Measurements from ENCODE around the gene MRPL27.

Gene MRPL27

GRCh38 chr17:50355336-50355700, 17.7 kb downstream of the MRPL27 start:
- H3K79me2 ChIP-seq (ENCODE audit: insufficient read depth, low read length), result no peaks in the 10 kb centered on the region
- H3K4me2 ChIP-seq (ENCODE audit: low read length), result no peak overlapping the region
- H3K9ac ChIP-seq (ENCODE audit: low read length), result no peak overlapping the region
- no peaks in the 10 kb centered on the region for H3K9me2 ChIP-seq (ENCODE audit: low read depth, low read length)
- H3F3A ChIP-seq (ENCODE audit: insufficient read depth, low read length), result no peaks in the 10 kb centered on the region
- no peak overlapping the region for H2AFZ ChIP-seq (ENCODE audit: low read length)
- no peak overlapping the region for H3K4me3 ChIP-seq (ENCODE audit: low read depth, low read length, poor library complexity, severe bottlenecking)
- H3K4me1 ChIP-seq (ENCODE audit: insufficient read depth, low read length, severe bottlenecking), result no peaks in the 10 kb centered on the region
- no peak overlapping the region for H3K27ac ChIP-seq (ENCODE audit: low read depth, low read length, poor library complexity, severe bottlenecking)
- H3K27me3 ChIP-seq (ENCODE audit: insufficient read depth, low read length), result no peaks in the 10 kb centered on the region
- H3K36me3 ChIP-seq (ENCODE audit: insufficient read depth, low read length), result peaks cover 53% of the 10 kb centered on the region
- TF ChIP-seq CTCF (IDR thresholded peaks at IDR 0.05; ENCODE audit: low read length) (no peak), EZH2 (IDR thresholded peaks at IDR 0.05; ENCODE audit: borderline replicate concordance, low read length) (no peak)
- no peaks in the 10 kb centered on the region for H4K20me1 ChIP-seq (ENCODE audit: insufficient read depth, low read length)
- no peaks in the 10 kb centered on the region for H3K9me3 ChIP-seq (ENCODE audit: low read length)

DNA sequence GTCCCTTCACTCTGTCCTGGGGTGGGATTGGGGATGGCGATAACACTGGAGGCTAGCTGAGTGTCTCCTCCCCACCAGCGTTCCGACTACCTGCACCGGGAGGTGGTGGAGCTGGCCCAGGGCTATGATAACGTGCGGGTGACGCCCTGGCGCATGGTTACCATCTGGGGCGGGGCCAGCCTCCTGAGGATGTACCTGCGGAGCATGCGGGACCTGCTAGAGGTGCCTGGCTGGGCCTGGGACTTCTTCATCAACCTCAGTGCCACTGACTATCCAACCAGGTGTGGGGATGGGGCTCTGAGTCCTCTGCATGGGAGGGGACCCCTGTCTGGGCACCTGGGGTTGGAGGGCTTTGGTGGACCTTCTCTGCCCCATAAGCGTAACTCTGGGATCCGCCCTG, 18.2 kb downstream of the MRPL27 start:
- Histone ChIP-seq H3F3A (ENCODE audit: insufficient read depth, low read length) (no peaks in the 10 kb centered on the region), H3K4me2 (ENCODE audit: low read length) (no peak overlapping the region), H3K36me3 (ENCODE audit: insufficient read depth, low read length) (peaks cover 50% of the 10 kb centered on the region), H3K27ac (ENCODE audit: low read depth, low read length, poor library complexity, severe bottlenecking) (no peak overlapping the region), H2AFZ (ENCODE audit: low read length) (no peak overlapping the region), H3K27me3 (ENCODE audit: insufficient read depth, low read length) (no peaks in the 10 kb centered on the region), H3K9ac (ENCODE audit: low read length) (no peak overlapping the region), H3K4me1 (ENCODE audit: insufficient read depth, low read length, severe bottlenecking) (no peaks in the 10 kb centered on the region), H3K4me3 (ENCODE audit: low read depth, low read length, poor library complexity, severe bottlenecking) (no peak overlapping the region), H3K9me2 (ENCODE audit: low read depth, low read length) (no peaks in the 10 kb centered on the region), H3K79me2 (ENCODE audit: insufficient read depth, low read length) (no peaks in the 10 kb centered on the region), H3K9me3 (ENCODE audit: low read length) (no peaks in the 10 kb centered on the region), H4K20me1 (ENCODE audit: insufficient read depth, low read length) (no peaks in the 10 kb centered on the region)
- no peak for TF ChIP-seq EZH2 (IDR thresholded peaks at IDR 0.05; ENCODE audit: borderline replicate concordance, low read length)
- TF ChIP-seq CTCF (IDR thresholded peaks at IDR 0.05; ENCODE audit: low read length), result no peak

GRCh38 chr17:50354198-50354597, 18.8 kb downstream of the MRPL27 start:
- Histone ChIP-seq H3K79me2 (ENCODE audit: insufficient read depth, low read length) (no peaks in the 10 kb centered on the region), H3K4me3 (ENCODE audit: low read depth, low read length, poor library complexity, severe bottlenecking) (no peak overlapping the region), H3F3A (ENCODE audit: insufficient read depth, low read length) (no peaks in the 10 kb centered on the region), H3K27me3 (ENCODE audit: insufficient read depth, low read length) (no peaks in the 10 kb centered on the region), H3K9ac (ENCODE audit: low read length) (no peak overlapping the region), H4K20me1 (ENCODE audit: insufficient read depth, low read length) (no peaks in the 10 kb centered on the region), H2AFZ (ENCODE audit: low read length) (no peak overlapping the region), H3K4me1 (ENCODE audit: insufficient read depth, low read length, severe bottlenecking) (no peaks in the 10 kb centered on the region), H3K27ac (ENCODE audit: low read depth, low read length, poor library complexity, severe bottlenecking) (no peak overlapping the region), H3K36me3 (ENCODE audit: insufficient read depth, low read length) (peaks cover 44% of the 10 kb centered on the region), H3K9me3 (ENCODE audit: low read length) (no peaks in the 10 kb centered on the region), H3K9me2 (ENCODE audit: low read depth, low read length) (no peaks in the 10 kb centered on the region), H3K4me2 (ENCODE audit: low read length) (no peak overlapping the region)
- TF ChIP-seq CTCF (IDR thresholded peaks at IDR 0.05; ENCODE audit: low read length) (no peak), EZH2 (IDR thresholded peaks at IDR 0.05; ENCODE audit: borderline replicate concordance, low read length) (no peak)

All from OCI-LY1 (cell line).